ENCODE data around the gene ARID1B.

The ARID1B gene

DNA sequence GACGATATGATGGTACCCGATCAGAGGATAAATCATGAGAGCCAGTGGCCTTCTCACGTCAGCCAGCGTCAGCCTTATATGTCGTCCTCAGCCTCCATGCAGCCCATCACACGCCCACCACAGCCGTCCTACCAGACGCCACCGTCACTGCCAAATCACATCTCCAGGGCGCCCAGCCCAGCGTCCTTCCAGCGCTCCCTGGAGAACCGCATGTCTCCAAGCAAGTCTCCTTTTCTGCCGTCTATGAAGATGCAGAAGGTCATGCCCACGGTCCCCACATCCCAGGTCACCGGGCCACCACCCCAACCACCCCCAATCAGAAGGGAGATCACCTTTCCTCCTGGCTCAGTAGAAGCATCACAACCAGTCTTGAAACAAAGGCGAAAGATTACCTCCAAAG, 423.9 kb downstream of the ARID1B start:
- DNase-seq, result no peak

DNA sequence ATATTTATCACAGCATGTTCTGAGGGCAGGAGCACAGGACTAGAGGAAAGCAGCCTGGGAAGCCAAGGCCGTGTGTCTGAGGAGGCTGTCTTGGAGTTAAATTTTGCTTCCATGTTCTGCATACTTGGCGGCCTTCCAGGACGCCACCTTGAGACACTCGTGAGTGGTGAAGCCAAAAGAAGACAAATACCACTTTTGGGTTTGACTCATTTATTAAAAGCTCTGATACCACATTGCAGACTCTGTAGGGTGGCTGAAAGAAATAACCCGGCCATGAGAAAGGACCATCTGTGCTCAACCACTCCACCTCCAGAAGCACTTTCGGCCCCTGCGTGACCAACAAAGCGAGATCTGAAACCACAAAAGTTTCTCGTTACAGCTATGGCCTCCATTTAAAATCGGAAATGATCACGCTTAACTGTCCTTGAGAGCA, 426.1 kb downstream of the ARID1B start:
- no peak for DNase-seq

DNA sequence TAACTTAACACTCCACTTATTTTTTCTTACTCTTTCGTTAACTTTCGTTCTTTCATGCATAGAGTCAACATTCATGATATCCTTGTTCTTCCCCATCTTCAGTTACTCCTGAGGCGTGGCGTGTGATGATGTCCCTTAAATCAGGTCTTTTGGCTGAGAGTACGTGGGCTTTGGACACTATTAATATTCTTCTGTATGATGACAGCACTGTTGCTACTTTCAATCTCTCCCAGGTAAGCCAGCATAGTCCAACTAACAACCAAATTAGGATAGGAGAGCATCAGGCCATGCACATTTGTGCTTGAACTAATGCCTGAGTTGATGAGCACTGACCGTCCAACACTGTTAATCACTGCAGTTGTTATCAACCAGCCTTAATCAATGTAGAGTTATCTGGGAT, 426.6 kb downstream of the ARID1B start:
- no peak for DNase-seq

DNA sequence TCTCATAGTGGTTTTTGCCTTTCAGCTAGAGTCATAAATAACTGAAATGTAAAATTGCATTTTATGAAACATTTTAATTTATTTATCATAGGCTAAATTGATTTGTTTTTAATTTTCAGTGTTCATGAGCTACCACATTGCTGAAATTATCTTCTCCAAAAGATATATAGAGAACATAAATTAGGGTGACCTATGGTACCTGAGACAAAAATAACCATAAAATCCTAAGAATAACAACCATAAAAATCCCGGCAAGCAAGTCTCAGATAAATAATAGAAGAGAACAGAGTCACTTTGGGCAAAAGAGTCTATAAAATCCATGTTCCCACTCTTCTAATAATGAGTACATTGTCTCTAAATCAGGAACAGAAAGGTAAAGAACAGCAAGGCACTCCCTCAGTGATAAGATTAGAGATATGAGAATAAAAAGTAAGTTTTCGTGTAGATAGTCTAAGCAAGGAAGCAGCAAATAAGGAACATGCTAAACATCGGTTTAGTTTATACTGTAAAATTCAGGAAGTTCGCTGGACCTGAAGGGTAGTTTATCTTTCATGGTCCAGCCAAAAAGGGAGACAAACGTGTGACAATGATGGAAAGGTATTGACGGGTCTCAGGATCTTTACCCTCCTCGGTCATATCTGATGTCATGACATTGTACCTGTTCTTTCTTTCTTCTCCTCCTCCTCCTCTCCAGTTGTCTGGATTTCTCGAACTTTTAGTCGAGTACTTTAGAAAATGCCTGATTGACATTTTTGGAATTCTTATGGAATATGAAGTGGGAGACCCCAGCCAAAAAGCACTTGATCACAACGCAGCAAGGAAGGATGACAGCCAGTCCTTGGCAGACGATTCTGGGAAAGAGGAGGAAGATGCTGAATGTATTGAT, 428.5 kb downstream of the ARID1B start:
- no peak for DNase-seq

DNA sequence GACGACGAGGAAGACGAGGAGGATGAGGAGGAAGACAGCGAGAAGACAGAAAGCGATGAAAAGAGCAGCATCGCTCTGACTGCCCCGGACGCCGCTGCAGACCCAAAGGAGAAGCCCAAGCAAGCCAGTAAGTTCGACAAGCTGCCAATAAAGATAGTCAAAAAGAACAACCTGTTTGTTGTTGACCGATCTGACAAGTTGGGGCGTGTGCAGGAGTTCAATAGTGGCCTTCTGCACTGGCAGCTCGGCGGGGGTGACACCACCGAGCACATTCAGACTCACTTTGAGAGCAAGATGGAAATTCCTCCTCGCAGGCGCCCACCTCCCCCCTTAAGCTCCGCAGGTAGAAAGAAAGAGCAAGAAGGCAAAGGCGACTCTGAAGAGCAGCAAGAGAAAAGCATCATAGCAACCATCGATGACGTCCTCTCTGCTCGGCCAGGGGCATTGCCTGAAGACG, 429.2 kb downstream of the ARID1B start:
- no peak for DNase-seq

DNA sequence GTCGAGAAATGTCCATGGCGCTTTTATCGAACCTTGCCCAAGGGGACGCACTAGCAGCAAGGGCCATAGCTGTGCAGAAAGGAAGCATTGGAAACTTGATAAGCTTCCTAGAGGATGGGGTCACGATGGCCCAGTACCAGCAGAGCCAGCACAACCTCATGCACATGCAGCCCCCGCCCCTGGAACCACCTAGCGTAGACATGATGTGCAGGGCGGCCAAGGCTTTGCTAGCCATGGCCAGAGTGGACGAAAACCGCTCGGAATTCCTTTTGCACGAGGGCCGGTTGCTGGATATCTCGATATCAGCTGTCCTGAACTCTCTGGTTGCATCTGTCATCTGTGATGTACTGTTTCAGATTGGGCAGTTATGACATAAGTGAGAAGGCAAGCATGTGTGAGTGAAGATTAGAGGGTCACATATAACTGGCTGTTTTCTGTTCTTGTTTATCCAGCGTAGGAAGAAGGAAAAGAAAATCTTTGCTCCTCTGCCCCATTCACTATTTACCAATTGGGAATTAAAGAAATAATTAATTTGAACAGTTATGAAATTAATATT, 430.4 kb downstream of the ARID1B start:
- DNase-seq, result no peak

DNA sequence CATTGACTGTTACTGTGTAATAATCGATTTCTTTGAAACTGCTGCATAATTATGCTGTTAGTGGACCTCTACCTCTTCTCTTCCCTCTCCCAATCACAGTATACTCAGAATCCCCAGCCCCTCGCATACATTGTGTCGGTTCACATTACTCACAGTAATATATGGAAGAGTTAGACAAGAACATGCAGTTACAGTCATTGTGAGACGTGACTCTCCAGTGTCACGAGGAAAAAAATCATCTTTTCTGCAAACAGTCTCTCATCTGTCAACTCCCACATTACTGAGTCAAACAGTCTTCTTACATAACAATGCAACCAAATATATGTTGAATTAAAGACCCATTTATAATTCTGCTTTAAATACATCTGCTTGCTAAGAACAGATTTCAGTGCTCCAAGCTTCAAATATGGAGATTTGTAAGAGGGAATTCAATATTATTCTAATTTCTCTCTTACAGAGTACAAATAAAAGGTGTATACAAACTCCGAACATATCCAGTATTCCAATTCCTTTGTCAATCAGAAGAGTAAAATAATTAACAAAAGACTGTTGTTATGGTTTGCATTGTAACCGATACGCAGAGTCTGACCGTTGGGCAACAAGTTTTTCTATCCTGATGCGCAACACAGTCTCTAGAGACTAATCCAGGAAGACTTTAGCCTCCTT, 432.8 kb downstream of the ARID1B start:
- DNase-seq, result no peak

DNA sequence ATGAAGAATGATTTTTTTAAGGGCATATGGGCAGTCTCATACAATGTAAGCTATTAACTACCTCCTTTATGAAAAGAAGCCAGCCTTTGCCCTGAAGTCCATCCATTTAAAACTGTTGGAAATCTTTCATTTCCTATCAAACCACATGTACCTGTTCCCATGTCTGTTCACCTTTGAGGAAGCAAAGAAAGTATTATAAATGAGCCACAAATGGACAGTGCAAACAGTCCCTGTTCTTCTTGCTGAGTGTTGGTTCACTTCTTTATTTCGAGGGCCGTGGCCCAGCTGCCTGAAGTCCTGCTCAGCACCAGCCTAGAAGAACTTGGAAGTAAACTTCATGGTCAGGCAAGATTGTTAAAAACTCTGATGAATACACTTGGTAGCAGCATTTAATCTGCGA, 433.8 kb downstream of the ARID1B start:
- DNase-seq, result no peak

DNA sequence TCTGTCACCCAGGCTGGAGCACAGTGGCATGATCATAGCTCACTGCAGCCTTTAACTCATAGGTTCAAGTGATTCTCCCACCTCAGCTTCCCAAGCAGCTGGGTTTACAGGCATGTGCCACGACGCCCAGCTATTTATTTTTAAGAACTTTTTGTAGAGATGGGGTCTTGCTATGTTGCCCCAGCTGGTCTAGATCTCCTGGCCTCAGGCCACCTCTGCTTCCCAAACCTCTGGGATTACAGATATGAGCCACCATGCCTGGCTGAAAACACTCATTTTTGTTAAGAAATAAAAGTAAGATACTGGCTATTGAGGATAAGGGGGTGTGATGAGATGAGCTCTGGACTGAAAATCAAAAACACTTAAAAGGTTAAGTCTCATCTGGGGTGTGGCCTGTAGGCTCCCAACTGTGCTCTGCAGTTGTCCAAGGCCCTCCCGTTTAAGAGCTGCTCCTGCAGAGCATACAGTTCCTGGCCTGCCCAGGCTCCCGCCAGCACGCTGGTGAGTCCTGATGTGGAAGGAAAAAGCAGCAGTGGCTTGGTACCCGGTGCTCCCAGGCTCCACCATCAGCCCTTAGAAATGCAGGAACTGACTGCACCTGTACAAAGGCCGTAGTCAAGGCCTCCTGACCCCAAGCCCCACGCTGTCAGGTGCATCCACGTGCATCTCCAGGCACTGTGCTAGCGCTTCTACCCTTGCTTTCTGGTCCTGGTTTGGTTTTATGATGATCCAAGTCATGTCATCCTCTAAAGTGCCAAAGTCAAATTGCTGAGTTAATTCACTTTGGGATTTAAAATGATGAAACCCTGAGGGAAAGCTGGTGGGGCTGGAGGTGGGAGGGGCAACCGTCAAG, 434.7 kb downstream of the ARID1B start:
- DNase-seq, result no peak

DNA sequence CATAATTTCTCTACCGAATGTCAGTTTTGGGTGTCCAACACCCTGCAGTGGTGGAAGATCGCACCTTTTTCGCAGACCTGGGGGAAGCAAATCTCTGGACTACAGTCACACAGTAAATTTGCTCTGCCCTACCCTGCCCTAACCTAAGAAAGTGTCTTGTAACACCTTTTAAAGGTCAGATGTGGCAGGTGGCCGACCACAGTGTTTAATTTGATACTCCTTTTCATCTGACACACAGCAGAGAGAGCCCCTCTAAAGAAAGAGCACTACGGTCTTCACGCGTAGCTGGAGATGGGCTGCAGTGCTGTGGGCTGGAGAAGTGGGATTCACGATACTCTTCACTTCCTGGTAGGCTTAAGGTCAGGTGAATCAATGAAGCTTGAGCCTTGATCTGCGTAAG, 436.2 kb downstream of the ARID1B start:
- no peak for DNase-seq

DNA sequence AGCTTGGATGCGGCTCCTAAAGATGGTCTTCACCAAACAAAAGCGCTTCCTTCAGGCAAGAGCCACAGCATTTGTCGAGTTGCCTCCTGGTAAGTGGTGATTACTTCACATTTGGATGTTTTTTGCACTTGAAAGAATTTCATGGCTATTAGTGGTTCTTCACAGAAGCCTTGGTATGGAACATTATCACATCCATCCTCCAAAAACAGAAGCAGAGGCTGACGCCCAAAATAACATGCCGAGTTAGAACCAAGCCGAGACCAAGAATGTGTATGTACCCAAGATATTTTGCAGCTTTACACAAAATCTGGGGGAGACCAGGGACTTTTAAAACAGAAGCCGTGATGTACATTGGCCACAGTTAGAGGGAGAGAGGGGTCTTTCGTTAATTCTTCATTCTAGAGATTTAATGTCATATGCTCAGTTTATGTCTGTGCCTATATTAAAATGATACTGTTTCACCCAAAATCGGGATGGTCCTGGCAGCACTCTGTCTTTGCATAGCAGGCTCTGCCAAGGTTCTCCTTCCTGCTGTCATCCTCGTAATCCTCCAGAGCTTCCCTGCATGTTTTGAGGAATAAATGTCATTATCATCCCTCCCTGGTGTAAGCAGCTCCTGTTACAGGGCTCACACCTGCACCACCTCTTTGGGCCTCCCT, 436.9 kb downstream of the ARID1B start:
- DNase-seq, result no peak

DNA sequence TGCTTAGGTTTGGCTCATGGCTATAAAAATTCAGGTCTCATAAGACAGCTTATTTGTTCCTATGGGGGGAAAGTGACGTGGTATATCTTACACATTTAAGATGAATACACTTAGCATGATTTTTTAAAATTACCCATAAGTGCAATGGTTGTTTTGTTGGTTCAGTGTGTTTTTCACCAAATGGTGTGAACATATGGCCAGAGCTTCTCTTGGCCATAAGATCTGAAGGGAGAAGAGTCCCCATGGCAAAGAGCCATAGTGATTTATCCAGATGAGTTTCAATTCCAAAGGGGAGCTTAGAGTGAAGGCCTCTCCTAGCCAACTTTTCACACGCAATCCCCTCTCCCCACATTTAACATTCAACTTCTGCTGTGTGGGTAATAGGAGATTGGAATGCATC, 438.5 kb downstream of the ARID1B start:
- no peak for DNase-seq

DNA sequence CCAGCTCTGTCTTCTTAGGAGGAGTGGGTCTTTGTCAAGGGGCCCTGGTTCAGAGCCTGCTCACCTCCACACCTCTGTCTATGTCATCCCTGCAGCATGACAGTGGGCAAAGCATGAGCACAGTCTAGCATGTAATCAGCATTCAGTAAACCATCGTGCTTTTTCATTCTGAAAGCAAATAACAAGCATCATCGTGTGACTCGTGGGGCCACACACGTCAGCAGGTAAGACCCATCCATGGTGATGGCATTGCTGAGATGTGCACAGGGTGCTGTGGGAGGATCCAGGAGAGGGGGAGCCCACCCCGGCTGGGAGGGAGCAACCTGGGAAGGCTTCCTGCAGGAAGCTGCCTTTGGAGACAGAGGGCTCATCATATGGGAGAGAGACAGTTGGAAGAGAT, 439.4 kb downstream of the ARID1B start:
- no peak for DNase-seq

DNA sequence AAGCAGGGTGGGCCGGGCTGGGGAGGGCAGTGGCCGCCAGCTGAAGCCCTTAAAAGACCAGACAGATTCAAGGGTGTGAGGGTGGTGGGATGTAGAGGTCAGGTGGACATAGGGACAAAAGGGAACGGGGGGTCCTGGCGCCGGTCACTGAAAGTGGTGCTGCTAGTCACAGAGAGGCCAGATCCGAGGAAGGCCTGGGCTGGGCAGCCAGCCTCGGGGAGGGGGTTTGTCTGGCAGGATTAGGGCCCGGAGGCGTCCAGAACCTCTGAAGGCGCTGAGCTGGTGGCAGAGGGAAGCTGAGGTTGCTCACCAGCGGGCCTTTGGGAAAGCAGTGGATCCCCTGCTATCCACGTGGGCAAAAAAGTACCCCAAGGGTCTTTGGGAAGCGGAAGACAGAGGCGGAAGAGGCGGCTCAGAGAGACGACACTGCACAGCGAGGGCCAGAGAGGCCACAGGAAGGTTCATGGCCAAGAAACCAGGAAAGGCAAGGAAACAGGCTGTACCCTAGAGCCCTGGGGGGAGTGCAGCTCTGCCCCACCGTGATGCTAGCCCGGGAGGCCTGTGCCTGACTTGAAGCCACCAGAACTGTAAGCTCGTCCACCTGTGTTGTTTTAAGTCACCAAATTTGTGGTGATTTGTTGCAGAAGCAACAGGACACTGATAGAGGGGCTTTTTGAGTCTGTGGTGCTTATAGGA, 440.2 kb downstream of the ARID1B start:
- DNase-seq, result no peak

DNA sequence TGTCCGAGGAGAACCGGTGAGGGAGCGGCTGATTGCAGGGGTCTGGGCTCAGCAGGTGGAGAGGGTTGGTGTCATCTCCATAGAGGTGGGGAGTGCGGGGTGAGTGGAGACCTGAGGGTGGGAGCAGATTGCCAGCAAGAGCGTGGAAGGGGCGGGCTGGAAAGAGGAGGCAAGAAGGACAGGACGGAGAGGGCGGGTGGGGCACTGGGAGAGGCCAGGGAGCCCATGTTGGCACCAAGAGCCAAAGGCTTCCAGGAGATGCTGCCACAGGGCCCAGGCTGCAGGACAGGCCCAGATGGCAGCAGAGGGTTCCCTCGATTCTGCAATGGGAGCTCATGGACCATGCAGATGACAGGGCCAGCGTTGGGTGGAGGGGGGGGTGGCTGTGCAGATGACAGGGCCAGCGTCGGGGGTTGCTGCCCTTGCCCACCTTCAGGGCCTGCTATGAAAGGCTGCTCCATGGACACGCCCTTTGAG, 440.8 kb downstream of the ARID1B start:
- no peak for DNase-seq

DNA sequence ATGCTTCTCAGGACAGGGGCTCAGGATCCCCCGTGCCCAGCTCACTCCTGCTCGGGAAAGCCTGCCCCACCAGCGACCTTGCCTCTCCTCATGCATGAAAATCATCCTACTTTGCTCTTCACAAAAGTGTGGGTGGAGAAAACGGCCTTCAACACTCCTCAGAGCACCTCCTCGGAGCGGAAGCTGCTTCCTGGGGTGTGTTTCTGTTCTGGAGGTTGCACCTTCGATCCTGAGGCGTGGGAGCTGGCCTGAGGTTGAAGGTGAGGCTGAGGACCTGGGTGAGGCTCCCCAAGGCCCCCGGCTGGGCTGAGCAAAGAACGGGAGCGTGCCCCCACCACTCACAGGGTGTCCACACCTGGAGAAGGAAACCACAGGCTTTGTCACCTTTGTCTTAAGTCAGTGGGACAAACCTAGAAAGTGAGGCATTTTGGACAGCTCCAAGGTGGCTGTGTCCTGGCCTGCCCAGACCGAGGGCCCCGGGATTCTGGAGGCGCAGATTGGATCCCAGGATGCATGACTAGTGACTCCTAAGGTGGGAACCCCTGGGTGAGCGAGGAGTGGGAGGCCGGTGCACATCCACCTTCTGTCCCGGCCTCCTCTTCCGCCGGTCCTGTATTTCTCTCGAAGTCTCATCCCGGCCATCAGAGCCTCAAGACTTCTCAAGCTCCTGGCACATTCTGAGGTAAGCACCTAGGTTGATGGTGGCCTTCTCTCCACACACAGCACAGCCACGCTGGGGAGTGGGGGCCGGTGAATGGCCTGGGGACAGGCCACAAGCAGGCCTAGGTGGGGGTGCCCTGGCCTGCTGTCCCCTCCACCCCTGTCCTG, 441.4 kb downstream of the ARID1B start:
- DNase-seq, result no peak

DNA sequence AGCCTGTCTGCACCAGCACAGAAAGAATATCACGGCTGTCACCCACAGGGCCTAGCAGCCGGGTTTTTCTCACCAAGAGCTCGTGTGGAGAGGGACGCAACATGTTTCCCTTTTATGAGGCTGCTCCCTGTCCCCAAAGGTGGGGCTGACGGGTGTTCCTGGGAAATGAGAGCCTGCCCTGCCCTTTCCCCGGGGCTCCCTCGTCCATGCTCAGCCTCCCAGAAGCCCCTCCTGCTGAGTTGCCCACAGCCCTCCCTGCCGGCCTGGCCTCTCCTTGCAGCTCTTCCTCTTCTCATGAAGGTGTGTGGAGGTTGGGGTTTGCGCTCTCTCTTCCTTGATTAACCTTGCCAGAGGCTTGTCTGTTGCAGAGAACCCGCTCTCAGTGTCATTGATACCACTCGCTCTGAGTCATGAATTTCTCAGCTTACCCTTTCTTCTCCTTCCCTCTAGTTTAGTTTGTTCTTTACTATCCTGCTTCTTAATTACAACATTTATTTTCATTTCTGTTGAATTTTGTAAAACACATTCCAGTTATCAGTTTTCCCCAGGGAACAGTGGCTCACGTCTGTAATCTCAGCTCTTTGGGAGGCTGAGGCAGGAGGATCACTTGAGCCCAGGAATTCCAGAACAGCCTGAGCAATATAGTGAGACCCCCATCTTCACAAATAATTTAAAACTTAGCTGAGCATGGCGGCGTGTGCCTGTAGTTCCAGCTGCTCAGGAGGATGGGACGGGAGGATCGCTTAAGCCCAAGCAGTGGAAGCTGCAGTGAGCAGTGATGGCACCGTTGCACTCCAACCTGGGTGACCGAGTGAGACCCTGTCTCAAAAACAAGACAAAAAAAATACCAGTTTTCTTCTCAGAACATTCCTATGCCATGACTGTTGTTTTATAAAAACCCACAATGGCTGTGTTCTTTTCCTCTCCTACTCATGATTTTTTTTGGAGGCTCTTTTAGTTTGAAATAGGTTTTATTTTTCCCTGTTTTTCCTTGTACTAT, 442.3 kb downstream of the ARID1B start:
- DNase-seq, result no peak

DNA sequence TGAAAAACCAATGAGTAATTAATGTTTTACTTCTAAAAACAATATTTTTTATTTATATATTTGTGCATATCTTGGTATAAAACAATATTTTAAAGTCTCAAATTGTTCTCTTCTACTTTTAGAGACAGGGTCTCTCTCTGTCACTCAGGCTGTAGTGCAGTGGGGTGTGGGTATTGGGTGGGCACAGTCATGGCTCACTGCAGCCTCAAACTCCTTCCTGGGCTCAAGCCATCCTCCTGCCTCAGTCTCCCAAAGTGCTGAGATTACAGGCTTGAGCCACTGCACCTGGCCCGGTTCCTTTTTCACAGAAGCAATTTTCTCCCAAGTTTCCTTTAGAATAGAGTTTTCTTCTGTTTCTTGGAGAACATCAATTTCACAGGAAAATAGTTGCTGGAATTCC, 443.3 kb downstream of the ARID1B start:
- no peak for DNase-seq

DNA sequence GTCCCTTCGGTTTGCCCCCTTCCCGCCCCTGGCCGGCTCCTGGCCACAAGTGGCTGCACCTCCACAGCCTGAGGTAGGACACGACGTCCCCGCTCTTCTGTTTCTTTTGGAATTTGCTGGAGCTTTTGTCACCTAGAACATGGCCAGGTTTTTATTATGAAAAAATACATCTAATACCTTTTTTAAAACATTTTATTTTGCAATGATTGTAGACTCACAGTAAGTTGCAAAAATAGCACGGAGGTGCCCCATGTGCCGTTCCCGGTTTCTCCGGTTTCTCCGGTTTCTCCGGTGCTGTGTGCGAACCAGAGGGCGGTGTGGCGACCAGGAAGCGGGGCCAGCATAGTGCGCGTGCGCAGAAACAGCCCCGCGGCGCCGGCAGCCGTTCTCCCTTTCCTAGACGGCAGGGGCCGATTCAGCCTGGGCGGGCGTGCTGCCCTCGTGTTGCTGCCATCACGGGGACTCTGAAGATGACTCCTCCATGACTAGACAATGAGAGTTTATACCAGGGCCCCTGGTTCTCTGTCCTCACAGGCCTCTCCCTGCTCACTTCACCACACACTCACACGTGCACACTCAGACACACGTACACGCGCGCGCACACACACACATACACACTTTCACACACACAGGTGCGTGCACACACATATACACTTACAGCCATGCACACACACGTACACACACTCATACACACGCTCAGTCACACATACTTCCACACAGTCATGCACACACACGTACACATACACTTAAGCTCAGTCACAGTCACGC, 444.1 kb downstream of the ARID1B start:
- DNase-seq, result peak; percentile 74

Data from activated CD4-positive, alpha-beta T cell treated with anti-CD3 and anti-CD28 coated beads for 1 hour (primary cell).